H1 (cell line): ENCODE measurements around the gene NR4A2. TPM values are rescaled to one million over a fixed set of nuclear protein-coding genes. Genes with fewer than 3 reads are reported as not detected.

Source experiments
- CTCF ChIA-PET: fragments of 300-600 bp; sonication (Branson Sonifier 250); formaldehyde crosslinking; loops from one replicate; lab custom pipeline; 2021; ENCODE audit not compliant: partially characterized antibody; lab: Charles Lee
- POLR2A ChIA-PET: fragments of 300-600 bp; sonication (Branson Sonifier 250); formaldehyde crosslinking; loops from one replicate; lab custom pipeline; 2021; ENCODE audit warnings: inconsistent platforms; ENCODE audit not compliant: partially characterized antibody; lab: Charles Lee
- DNase-seq, 2 experiments: peaks; one replicate each; pipeline versions ENCODE4 v3.0.0 to v3.0.0-alpha.2; 2010 to 2022; ENCODE audit warnings: low spot score in 2 of 2, low read depth in 1 of 2, mixed read lengths in 1 of 2
- FAIRE-seq: peaks from 2 replicates; lab custom pipeline; 2011; peaks lifted over from hg19 to GRCh38; lab: Jason Lieb, UNC
- H2AFZ ChIP-seq: 2 replicates; pipeline ENCODE4 v1.8.1; 2012; ENCODE audit warnings: low read length, inconsistent platforms
- H2AK5ac ChIP-seq: 2 replicates; pipeline ENCODE4 v1.6.1; 2013; ENCODE audit warnings: low read depth, low read length
- H2BK120ac ChIP-seq: replicated peaks from 2 replicates; pipeline ENCODE3; 2013; ENCODE audit warnings: low read depth, low read length, inconsistent platforms
- H2BK12ac ChIP-seq: 2 replicates; pipeline ENCODE4 v1.6.1; 2013; ENCODE audit warnings: low read depth, low read length
- H2BK15ac ChIP-seq: 2 replicates; pipeline ENCODE4 v1.6.1; 2013; ENCODE audit warnings: low read length
- H2BK20ac ChIP-seq: 2 replicates; pipeline ENCODE4 v1.6.1; 2013; ENCODE audit warnings: low read length
- H2BK5ac ChIP-seq: 2 replicates; pipeline ENCODE4 v1.6.1; 2013; ENCODE audit warnings: low read depth, low read length
- H3K14ac ChIP-seq: 2 replicates; pipeline ENCODE4 v1.6.1; 2013; ENCODE audit warnings: inconsistent platforms; ENCODE audit not compliant: insufficient read length
- H3K18ac ChIP-seq: 2 replicates; pipeline ENCODE4 v1.6.1; 2013; ENCODE audit warnings: low read length; ENCODE audit errors: extremely low read depth
- H3K23ac ChIP-seq: 2 replicates; pipeline ENCODE4 v1.6.1; 2013; ENCODE audit warnings: inconsistent platforms; ENCODE audit not compliant: insufficient read length
- H3K23me2 ChIP-seq: 2 replicates; pipeline ENCODE4 v1.6.1; 2013; ENCODE audit warnings: low read depth, low read length
- H3K27ac ChIP-seq: 2 replicates; pipeline ENCODE4 v1.6.1; 2011; ENCODE audit warnings: low read depth, low read length, inconsistent platforms
- H3K27me3 ChIP-seq, 4 experiments: replicated peaks in 1 of 4; 1 replicate in 1 of 4; 2 replicates in 3 of 4; pipeline versions ENCODE4 v1.6.1 to v1.8.1; 2011 to 2013; ENCODE audit warnings: low read length in 3 of 4, mild to moderate bottlenecking in 3 of 4, inconsistent platforms in 2 of 4, mixed read lengths in 2 of 4, moderate library complexity in 1 of 4; ENCODE audit not compliant: control insufficient read depth in 3 of 4, insufficient read depth in 3 of 4; ENCODE audit errors: extremely low read depth in 1 of 4
- H3K36me3 ChIP-seq, 4 experiments: 2 replicates each; pipeline versions ENCODE4 v1.6.1 to v1.8.1; 2011 to 2013; ENCODE audit warnings: mild to moderate bottlenecking in 4 of 4, low read length in 3 of 4, moderate library complexity in 2 of 4, control low read depth in 1 of 4, inconsistent platforms in 1 of 4; ENCODE audit not compliant: insufficient read depth in 4 of 4, control insufficient read depth in 2 of 4
- H3K4ac ChIP-seq: replicated peaks from 2 replicates; pipeline ENCODE3; 2013; ENCODE audit warnings: low read length, low read depth, mixed read lengths, inconsistent platforms; ENCODE audit not compliant: insufficient read length
- H3K4me1 ChIP-seq, 4 experiments: replicated peaks in 1 of 4; 1 replicate in 1 of 4; 2 replicates in 3 of 4; pipeline versions ENCODE4 v1.6.1 to v1.8.1; 2011 to 2013; ENCODE audit warnings: low read length in 3 of 4, inconsistent platforms in 2 of 4, mixed read lengths in 1 of 4; ENCODE audit not compliant: insufficient read depth in 4 of 4, control insufficient read depth in 3 of 4
- H3K4me2 ChIP-seq, 2 experiments: 2 replicates each; pipeline versions ENCODE4 v1.6.1 to v1.8.1; 2011 to 2013; ENCODE audit warnings: low read depth in 2 of 2, low read length in 2 of 2, control low read depth in 1 of 2, inconsistent platforms in 1 of 2, mild to moderate bottlenecking in 1 of 2; ENCODE audit not compliant: insufficient read depth in 1 of 2
- H3K4me3 ChIP-seq, 4 experiments: fragments of 200-600, 300-600 bp in 1 of 4; sonication (generic), shearing (Covaris generic), sonication (Bioruptor Twin) in 1 of 4; 2 replicates each; pipeline versions ENCODE4 v1.5.1 to v1.8.1; 2011 to 2016; ENCODE audit warnings: low read length in 4 of 4, low read depth in 3 of 4, control low read depth in 2 of 4, inconsistent platforms in 2 of 4, mild to moderate bottlenecking in 2 of 4, mixed read lengths in 1 of 4, moderate library complexity in 1 of 4; ENCODE audit not compliant: insufficient read depth in 2 of 4; ENCODE audit errors: extremely low read depth in 1 of 4
- H3K56ac ChIP-seq: replicated peaks from 2 replicates; pipeline ENCODE3; 2013; ENCODE audit warnings: low read depth, mild to moderate bottlenecking, mixed read lengths, low read length, inconsistent platforms; ENCODE audit not compliant: insufficient read length
- H3K79me1 ChIP-seq: 2 replicates; pipeline ENCODE4 v1.6.1; 2013; ENCODE audit warnings: low read depth, low read length, control low read depth
- H3K79me2 ChIP-seq, 2 experiments: 2 replicates each; pipeline versions ENCODE4 v1.6.1 to v1.8.1; 2012 to 2013; ENCODE audit warnings: low read length in 2 of 2, mild to moderate bottlenecking in 2 of 2, inconsistent platforms in 1 of 2; ENCODE audit not compliant: insufficient read depth in 2 of 2, control insufficient read depth in 1 of 2
- H3K9ac ChIP-seq, 4 experiments: replicated peaks in 1 of 4; 1 replicate in 1 of 4; 2 replicates in 3 of 4; pipeline versions ENCODE4 v1.6.1 to v1.8.1; 2011 to 2013; ENCODE audit warnings: low read depth in 3 of 4, low read length in 3 of 4, control low read depth in 2 of 4, mild to moderate bottlenecking in 2 of 4, moderate library complexity in 2 of 4, inconsistent platforms in 1 of 4; ENCODE audit errors: extremely low read depth in 1 of 4
- H3K9me3 ChIP-seq, 2 experiments: 2 replicates each; pipeline versions ENCODE4 v1.6.1 to v1.8.1; 2012 to 2013; ENCODE audit warnings: mild to moderate bottlenecking in 2 of 2, moderate library complexity in 2 of 2, control low read depth in 1 of 2, inconsistent platforms in 1 of 2, low read depth in 1 of 2, low read length in 1 of 2, mixed read lengths in 1 of 2; ENCODE audit not compliant: insufficient read depth in 2 of 2
- H4K20me1 ChIP-seq, 2 experiments: replicated peaks in 1 of 2; 2 replicates each; pipeline versions ENCODE3 to v1.8.1; 2011 to 2013; ENCODE audit warnings: inconsistent platforms in 2 of 2, low read length in 2 of 2, mild to moderate bottlenecking in 1 of 2; ENCODE audit not compliant: insufficient read depth in 2 of 2, control insufficient read depth in 1 of 2
- H4K5ac ChIP-seq: 2 replicates; pipeline ENCODE4 v1.6.1; 2013; ENCODE audit warnings: low read length, low read depth, mixed read lengths, inconsistent platforms; ENCODE audit not compliant: insufficient read length
- H4K8ac ChIP-seq: 2 replicates; pipeline ENCODE4 v1.8.0; 2013; ENCODE audit warnings: mild to moderate bottlenecking, moderate library complexity, low read length, inconsistent platforms; ENCODE audit not compliant: insufficient read depth; ENCODE audit errors: extremely low read depth
- H4K91ac ChIP-seq: replicated peaks from 2 replicates; pipeline ENCODE3; 2013; ENCODE audit warnings: low read length, mixed read lengths, inconsistent platforms; ENCODE audit not compliant: insufficient read length
- HDAC6 ChIP-seq: IDR thresholded peaks from one replicate; pipeline ENCODE4 v1.7.1; 2012; ENCODE audit warnings: low read depth, mild to moderate bottlenecking, inconsistent platforms, low read length, moderate library complexity
- JUND ChIP-seq: IDR thresholded peaks from 2 replicates; pipeline ENCODE4 v1.6.1; 2011; ENCODE audit warnings: mild to moderate bottlenecking, improper control_type of control experiment, low read length
- KDM4A ChIP-seq: IDR thresholded peaks from one replicate; pipeline ENCODE4 v1.7.1; 2012; ENCODE audit warnings: low read depth, mild to moderate bottlenecking, moderate library complexity, low read length, inconsistent platforms; ENCODE audit not compliant: severe bottlenecking
- KDM5A ChIP-seq: fragments of 200-600 bp; IDR thresholded peaks from 2 replicates; pipeline ENCODE4 v1.7.1; 2012; ENCODE audit warnings: mild to moderate bottlenecking, low read length, inconsistent platforms, mixed read lengths
- PHF8 ChIP-seq: fragments of 200-600 bp; sonication (generic); conservative IDR thresholded peaks from 2 replicates; pipeline ENCODE4 v1.7.1; 2012; ENCODE audit warnings: low read depth, mild to moderate bottlenecking, inconsistent platforms, low read length, moderate library complexity
- SP1 ChIP-seq: IDR thresholded peaks from 2 replicates; pipeline ENCODE4 v1.6.1; 2011; ENCODE audit warnings: low read depth, low read length
- SP4 ChIP-seq: IDR thresholded peaks from 2 replicates; pipeline ENCODE4 v1.6.1; 2012; ENCODE audit warnings: low read length, inconsistent platforms
- TAF1 ChIP-seq: IDR thresholded peaks from 2 replicates; pipeline ENCODE4 v1.6.1; 2011; ENCODE audit warnings: mild to moderate bottlenecking, low read depth, low read length
- WGBS, 2 experiments: shearing (Covaris generic) in 1 of 2; methylation state at CpG; one replicate each; pipeline versions ENCODE4 v1.1.6 to v1.1.7; 2013 to 2015; ENCODE audit warnings: low lambda C conversion rate in 2 of 2, mixed read lengths in 2 of 2, inconsistent platforms in 1 of 2, low coverage in 1 of 2, missing lambda C conversion rate in 1 of 2; ENCODE audit not compliant: insufficient replicate concordance in 2 of 2, insufficient coverage in 1 of 2, insufficient read length in 1 of 2; ENCODE audit errors: extremely low coverage in 1 of 2, missing lambda C conversion rate in 1 of 2; 5-methylcytosine and 5-hydroxymethylcytosine counted together
- polyA plus RNA-seq, 7 experiments: library from polyadenylated mRNA; depleted of rRNA in 3 of 7; stranded (reverse) in 5 of 7; unstranded in 2 of 7; fragments of >200 nt in 5 of 7; fragments of 200-250 nt in 2 of 7; gene quantifications; 1 replicate in 5 of 7; 2 replicates in 1 of 7; 4 replicates in 1 of 7; pipeline versions ENCODE4 v1.2.1 to v1.2.3, GENCODE V29; 2011 to 2013; ENCODE audit warnings: missing spikeins in 2 of 7, mixed read lengths in 2 of 7
- total RNA-seq: library from RNA; stranded (reverse); fragmentation: NEBNext Ultra II Directional; extraction: Animal tissue kit (Norgen Biotek cat#: 25700); gene quantifications from 2 replicates; pipeline ENCODE4 v1.2.1, GENCODE V29; 2021

Gene NR4A2
- total and polyA plus RNA-seq, 2 of the 8 experiments (the other 6 are each of a cell fraction or from before 2014, with no cell fraction given) = 0.15 to 1.7 TPM

- Histone ChIP-seq H3K4ac (no peak overlapping the region), H3K14ac (no peak overlapping the region), H3K4me2 (no peak overlapping the region), H2AFZ (no peak overlapping the region), H4K91ac (no peak overlapping the region), H3K79me2 (no peaks in the 10 kb centered on the region), H3K4me3 (no peak overlapping the region), H3K23ac (no peak overlapping the region), H3K36me3 (no peaks in the 10 kb centered on the region), H2BK5ac (no peak overlapping the region), H2BK120ac (no peak overlapping the region), H2AK5ac (no peak overlapping the region), H4K20me1 (no peaks in the 10 kb centered on the region), H4K8ac (no peak overlapping the region), H3K27me3 (peaks cover 1 to 12% (median 7%) of the 10 kb centered on the region in 4 experiments; a peak in 4 of 7 replicates), H3K56ac (no peak overlapping the region), H3K27ac (no peak overlapping the region), H2BK15ac (no peak overlapping the region), H3K79me1 (no peaks in the 10 kb centered on the region), H2BK12ac (no peak overlapping the region), H4K5ac (no peak overlapping the region), H3K9me3 (no peaks in the 10 kb centered on the region), H3K4me1 (peaks cover 0 to 2% (median 0%) of the 10 kb centered on the region in 4 experiments; a peak in 1 of 7 replicates), H3K9ac (no peak overlapping the region), H3K18ac (no peak overlapping the region), H2BK20ac (no peak overlapping the region), H3K23me2 (peaks cover 6% of the 10 kb centered on the region; the same call in 1 of the 2 replicates)
- TF ChIP-seq SP4 (no peak), PHF8 (no peak), KDM5A (no peak), KDM4A (no peak), JUND (no peak), SP1 (no peak), TAF1 (no peak), HDAC6 (no peak)
- FAIRE-seq (no peak), DNase-seq (no peak)
- 95% methylated on average over 3 of the region's 3 CpGs; no CpG with 5 or more reads in 1 of the 2 experiments for WGBS, 2 experiments
- POLR2A ChIA-PET = no interaction called here
- CTCF ChIA-PET = interaction anchor here (0.6 to 1.7 kb wide), 2 partner anchors 12 to 963 kb away, joined by 5 to 8 read pairs; no protein-coding TSS in a partner anchor
Observed at GRCh38 chr2:156339865-156340264, 7.3 kb upstream of the NR4A2 start.
